Smooth muscle cell of the brain vasculature (primary cell): ENCODE results near the gene IP6K3.

Experiments used
- DNase-seq: peaks from one replicate; pipeline ENCODE4 v3.0.0-alpha.2; 2012; ENCODE audit warnings: low read depth, low spot score

IP6K3 gene

DNA sequence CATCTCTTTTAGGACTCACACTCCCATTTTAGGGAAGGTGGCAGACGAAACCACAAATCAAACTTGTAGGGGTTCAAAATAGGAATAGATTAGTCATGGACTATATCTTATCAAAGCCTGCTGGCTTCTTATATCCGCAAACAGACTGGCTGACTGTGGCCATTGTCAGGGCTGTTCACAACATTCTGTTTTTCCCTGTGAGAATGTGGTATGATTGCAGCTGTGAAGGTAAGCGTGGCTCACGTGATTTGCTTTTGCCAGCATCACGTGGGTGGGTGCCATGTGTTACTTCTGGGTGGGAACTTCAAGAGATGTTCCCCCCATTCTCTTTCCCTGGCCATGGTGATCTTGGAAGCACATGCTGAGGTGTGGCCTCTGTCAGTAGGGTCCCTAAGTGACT, 5.9 kb downstream of the IP6K3 start:
- no peak for DNase-seq

DNA sequence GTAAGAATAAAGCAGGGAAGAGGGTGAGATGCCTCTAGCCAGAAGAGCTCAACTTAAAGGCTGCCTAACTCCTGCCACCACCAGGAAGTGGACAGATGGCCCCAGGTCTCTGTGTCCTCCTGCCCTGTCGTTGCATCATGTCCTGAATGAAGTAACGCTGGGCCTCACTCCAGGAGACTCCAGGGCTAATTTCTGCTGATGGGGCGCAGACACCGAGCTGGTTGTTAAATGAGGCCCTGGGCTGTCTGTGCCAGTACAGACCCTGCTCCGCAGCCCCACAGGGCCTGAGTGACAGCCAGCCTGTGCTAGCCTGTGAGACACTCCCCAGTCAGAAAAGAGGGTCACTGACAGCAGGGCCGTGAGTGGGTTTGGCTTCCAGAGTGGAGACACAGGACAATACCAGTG, 6.5 kb downstream of the IP6K3 start:
- no peak for DNase-seq

DNA sequence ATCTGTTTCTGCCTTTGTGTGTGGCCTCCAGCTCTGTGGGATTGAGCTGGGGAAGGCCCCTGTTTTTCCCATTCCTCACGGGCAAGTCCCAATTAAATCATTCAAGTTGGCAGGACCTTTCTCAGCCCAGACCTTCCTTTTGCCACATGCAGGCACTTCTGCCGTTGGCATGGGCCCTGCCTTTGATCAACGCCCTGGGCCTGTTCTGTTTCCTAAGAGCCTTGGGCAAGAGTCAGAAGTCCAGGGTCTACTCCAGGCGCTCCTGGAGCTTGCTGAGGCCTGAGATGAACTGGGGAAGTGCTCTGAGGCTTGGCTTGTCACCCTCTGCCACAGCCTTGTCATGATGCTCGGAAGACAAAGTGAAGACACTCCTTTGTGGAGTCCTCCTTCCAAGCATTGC, 7.1 kb downstream of the IP6K3 start:
- no peak for DNase-seq

DNA sequence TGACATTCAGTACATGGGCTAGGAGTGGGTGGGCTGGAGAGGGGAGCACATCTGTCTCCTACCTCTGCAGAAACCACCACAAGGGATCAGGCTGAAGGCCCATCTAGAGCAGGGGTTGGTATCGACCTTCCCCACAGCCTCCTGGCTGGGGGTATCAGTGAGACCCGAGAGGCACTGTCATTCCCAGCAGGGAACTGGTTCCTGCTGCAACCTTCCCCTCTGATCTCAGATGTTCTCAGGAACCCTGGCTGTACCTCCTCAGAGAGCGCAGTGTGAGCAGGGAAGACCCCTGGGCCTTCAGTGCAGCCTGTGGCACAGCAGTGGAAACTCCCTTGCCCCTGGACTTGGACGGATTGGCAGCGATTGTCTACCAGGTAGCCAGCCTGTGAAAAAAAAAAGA, 7.8 kb downstream of the IP6K3 start:
- no peak for DNase-seq

DNA sequence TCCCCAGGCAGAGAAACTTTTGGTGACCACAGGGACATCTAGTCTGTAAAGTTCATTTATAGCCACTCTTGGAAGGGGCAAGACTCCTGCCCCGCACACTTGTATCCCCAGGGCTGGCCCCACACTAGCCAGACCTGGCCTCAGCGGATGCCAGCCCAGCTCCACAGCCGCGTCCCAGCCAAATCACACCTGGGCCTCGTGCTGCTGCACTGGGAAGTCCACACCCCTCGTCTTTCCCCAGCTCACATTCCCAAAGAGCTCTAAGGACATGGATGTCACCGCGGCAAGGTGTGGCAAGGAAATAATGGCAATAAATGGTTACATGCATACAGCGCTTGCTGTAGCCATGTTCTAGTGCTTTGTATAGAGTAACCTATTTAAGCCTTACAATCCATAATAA, 8.6 kb downstream of the IP6K3 start:
- DNase-seq, result no peak

DNA sequence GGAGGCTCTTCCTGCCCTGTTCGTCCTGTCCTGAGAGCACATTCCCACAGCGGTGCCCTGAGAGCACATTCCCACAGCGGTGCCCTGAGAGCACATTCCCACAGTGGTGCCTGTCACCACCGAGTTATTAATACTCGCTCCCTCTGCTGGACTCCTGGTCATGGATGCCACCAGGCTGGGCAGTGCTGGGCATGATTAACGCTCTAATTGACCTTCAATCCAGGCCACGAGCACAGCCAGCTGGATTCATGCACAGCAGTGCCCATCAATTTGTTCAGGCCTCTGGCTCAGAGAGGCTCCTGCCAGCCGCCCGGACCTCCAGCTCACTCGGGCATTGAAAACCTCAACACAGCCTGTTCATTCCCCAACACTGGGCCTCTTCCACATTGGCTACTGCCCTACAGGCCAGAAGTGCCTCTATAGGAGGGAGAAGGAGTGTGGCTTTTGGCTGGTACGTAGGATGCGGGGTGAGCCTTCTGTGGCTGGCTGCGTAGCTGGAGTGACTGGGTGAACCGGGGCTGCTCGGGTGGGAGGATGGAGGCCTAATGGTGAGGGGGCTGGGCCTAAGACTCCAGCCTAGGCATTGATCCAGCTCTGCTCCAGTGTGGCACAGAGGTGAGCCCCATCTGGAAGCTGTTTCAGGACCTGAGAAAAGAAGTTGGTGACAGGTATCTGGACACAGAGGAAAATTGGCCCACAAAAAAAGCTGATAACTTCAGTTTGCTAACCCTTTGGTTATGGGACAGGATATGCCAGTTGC, 9.3 kb downstream of the IP6K3 start:
- no peak for DNase-seq

DNA sequence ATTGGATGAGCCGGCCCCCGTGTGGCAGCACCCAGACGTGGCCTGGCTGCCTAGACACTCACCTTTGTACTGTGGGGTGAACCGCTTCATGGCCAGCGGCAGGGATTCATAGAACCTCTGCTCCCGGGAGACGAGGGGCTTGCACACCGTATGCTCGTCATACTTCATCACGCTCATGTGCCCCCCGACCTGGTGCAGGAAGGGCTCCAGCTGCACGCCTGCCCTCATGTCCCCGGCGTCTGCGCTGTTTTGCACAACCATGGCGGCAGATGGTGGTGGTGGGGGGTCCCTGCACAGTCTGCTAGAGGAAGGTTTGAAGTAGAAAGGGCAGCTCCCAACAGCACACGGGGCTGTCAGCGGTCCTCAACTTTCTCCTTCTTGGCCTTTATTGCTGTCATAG, 11.5 kb downstream of the IP6K3 start:
- DNase-seq, result no peak

DNA sequence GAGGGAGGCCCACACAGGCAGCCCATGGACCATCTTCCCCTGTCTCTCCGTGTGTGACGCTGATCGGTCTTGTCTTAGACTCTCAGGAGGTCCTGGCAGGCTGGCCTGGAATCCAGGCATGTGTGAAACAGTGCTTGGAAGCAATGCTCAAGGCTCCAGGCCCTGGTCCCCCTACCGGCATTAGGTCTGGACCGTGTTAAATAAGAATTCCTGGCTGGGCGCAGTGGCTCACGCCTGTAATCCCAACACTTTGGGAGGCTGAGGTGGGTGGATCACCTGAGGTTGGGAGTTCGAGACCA, 13.0 kb downstream of the IP6K3 start:
- no peak for DNase-seq

DNA sequence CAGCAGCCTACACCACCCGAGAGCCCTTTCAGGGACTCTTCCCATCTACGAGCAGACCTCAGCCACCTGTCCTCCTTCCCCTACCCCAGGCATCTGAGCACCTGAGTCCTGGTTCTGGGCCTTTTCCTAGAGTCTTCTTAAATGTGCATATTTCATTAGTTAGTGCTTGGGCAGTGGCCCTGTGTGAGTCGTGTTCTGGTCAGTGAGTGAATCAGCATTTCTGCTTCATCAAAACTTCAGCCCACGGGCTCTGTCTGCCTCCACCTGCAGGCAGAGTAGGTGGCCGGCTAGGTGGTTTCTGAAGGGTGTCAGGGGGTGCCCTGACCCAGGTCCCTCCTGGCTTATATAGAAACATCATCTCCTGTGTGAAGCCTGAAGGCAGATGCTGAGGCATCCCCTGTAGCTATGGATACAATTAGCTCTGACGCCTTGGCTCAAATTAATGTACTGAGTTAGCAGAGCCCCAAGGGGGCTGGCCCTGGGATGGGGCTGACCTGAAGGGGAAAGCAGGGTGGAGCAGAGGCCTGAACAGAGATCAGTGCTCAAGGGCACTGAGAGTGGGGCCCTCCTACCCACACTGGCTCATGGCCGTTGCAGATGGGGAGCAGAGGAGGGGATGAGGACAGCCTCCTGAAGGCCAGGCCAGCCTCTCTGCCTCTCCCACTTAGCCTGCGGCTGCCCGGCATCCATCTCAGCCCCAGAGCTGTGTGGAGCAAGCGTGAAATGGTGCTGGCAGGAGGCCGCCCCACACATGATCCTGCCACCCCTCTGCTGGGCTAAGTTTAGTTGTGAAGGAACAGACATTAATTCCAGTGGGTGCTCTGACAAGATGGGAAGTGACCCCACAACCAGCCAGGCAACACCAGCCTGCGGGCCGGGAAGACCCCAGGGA, 13.6 kb downstream of the IP6K3 start:
- no peak for DNase-seq

DNA sequence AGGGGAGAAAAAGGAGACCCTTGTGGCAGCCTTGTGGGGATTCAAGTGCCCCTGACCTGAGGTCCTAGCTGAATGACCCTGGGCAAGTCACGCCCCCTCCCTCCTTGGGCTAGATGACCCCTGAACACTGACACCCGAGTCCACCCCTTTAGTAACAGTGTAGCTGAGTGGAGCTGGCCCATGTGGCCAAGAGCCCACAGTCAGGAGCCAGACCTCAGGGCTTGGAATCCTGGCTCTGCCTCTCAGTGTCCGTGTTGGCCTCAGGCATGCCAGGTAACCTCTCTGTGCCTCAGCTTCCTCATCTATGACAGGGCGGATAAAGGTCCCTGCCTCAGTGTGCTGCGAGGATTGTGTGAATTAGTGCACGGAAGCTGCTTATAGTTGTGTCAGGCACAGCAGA, 14.3 kb downstream of the IP6K3 start:
- no peak for DNase-seq

DNA sequence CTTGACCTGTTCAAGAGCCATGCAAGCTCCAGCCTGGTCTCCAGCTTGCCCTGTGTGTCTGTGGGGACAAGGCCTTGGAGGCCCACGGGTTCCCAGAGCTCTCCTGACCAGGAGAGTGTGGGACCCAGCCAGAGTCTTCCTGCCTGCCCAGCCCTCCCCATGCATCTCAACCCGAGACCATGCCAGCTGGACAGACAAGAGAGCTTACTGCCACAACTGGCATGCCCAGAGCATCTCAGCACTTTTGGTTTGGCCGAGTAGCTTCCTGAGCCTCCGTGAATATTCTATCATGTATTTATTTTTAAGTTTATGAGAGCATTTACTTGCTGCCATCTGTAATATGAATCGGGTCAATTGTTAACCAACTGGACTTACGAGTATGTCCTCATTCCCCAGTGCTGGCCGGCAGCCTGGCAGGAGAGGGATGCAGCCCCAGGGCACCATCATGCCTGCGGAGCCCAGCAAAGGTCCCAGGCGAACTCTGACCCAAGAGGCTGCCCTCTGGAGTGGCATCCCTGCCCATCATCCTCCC, 14.9 kb downstream of the IP6K3 start:
- no peak for DNase-seq

DNA sequence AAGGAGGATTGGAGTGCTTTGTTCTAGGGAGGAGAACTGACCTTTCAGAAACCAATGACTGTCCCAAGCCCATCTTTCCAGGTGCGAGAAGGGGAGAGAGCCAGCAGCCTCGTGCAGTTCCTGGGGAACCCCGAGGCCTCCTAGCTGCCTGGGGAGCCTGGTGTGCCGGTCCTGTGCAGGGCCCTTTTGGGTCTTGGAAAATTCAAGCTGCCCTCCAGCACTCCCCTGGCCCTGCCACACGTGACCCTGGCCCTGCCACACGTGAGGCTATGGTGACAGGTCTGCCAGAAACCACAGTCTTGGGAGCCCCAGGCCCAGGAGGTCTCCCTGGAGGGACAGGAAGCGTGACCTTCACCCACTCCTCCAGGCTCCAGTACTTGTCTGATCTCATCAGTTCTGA, 15.7 kb downstream of the IP6K3 start:
- no peak for DNase-seq

DNA sequence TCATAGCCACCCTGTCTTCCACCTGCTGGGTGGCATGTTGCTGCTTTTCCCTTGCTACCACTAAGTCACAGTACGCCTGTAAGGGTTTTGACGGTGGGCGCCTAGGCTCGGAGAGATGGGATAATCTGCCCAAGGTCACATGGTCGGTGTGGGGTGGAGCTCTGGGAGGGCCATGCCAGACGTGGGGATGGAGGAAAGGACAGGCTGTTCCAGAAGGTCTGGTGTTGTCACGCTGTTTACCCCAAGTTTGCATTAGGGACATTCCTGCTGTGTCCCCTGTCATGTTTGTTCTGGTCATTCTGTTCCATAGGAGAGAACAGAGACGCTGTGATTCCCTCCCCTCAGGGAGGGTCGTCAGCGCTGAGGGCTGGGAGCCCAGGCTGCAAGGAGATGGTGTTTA, 16.1 kb downstream of the IP6K3 start:
- no peak for DNase-seq

DNA sequence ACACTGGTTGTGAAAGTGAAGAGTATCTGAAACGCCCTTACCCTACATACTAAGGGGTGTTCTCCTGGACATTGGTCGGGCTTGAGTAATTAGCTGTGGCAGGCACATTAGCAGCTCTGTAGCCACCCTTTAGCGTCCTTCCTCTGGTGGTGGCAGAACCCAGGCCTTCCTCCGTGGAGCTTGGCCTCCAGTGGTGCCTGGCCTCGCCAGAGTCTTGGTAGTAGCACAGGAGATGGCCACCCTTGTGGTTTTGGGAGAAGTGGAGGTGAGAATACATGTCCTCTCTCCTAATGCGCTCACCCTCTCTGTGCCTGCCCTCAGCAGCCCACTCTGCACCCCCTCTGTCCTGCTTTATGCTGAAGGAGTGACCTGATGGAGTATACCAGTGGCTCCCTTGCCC, 17.6 kb downstream of the IP6K3 start:
- DNase-seq, result no peak

DNA sequence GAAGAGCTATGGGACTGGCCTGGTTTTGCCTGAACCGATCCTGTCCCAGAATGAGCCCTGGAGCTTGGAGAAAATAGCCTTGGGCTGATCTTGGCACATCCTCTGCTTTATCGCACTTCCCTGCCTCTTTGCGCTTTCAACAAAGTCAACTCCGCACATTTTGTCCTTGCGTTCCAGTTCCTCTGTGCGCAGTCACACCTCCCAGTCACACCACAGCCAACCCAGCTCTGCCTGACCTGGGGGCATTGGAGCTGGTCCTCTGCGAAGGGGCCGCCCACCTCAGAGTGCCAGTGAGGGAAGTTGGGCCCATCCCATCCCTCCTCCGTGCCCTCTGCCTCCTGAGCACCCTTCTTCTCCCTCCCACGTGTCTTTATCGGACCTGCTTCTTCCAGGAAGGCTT, 18.3 kb downstream of the IP6K3 start:
- DNase-seq, result no peak

DNA sequence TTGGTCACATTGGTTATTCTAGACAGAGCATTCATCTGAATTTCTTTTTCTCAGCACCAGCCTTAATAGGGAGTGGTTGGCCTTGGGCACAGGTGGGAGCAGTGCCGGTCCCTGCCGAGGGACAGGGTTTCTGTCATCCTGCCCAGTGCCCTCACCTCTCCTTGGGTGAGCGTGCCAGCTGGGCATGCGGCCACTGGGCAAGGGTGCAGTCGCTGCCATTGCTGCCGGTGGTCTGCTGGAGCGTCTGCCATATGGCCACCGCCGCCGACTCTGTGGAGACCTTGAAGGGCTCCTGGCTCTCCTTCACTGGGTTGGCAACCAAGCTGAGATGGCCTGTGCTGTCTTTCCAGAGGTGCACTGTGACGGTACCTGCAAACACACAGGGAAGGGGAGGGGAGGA, 18.8 kb downstream of the IP6K3 start:
- no peak for DNase-seq

DNA sequence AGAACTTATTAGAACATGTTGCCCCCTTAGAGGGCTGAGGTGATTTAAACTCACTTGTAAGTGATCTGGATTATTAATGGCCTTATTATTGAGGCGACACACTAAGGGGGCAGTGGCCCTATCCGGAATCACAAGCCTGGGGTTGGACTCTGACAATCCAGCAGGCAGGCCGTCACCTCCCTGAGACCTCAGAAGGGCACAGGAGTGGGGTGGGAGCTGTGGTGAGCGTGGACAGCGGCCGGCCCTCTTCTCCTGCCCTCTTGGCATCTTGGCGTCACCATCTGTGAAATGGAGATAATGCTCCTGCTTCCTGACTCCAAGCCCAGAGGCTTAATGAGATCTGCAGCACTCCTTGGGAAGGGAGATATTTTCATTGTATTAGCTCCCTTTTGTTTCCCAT, 19.6 kb downstream of the IP6K3 start:
- no peak for DNase-seq

DNA sequence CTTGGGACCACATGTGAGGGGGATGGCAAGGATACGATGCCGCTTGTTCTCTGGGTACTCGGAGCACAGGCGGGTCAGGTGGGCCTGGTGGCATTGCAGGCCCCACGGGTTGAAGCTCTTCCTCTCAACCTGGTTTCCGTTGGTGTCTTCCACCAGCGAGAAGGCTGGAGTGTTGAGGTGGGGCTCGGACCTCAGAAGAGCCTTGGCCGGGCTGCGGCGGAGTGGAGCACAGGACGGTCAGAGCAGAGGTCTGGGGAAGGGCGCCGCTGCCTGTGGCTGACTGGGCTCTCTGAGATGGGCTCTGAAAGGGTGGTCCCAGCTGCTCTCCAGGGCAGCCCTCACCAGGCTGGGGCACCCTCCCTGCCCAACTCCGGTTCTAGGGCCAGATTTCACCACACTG, 20.0 kb downstream of the IP6K3 start:
- no peak for DNase-seq

DNA sequence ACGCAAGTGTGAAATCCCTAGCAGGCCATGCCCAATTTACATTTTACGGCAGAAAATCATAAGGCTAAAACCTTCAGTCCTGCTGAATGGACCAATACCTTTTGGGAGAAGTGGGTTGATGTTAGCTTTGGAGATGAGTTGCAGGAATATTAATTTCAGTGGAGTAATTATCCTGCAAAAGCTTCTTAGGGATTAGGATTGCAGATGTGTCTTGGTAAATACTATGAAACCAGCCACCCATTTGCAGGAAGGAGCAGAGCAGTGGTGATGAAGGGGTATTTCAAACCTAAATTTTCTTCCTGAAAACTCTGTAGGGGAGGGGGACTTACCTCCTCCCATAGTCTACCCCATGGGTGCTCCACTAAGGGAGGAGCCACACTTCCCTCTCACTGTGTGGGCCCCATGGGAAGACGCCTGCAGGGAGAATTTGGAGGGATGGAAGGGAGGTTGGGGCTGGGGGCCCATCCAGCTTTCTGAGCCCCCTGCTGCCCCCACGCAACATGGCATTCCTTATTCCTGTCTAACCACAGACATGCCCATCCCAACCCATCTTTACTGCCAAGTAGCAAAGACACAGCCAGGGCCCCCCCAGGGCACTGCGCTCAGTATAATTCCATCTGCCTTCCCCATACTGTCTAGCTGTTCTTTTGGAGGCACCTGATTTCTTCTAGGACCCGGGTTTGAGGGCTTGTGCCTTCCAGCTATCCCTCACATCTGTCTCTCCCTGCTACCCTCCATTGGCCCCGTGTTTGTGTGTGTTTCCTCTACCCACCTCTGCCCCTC, 20.6 kb downstream of the IP6K3 start:
- no peak for DNase-seq

DNA sequence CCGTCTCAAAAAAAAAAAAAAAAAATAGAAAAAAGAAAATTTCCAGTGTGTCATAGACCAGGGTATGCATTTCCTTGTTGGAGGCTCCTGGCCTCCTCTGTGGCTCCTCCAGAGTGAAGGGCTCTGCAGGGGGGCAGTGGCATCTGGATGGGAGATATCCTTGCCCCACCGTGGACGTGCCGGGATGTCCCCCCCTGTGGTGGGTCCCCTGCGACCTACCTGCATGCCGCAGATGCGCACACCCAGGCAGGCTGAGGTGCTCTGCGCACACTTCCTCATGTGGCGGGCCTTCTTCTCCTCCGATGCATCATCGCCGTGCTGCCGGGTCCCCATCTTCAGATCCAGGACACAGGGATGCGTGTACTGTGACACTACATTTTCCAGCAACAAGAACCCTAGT, 21.5 kb downstream of the IP6K3 start:
- no peak for DNase-seq

DNA sequence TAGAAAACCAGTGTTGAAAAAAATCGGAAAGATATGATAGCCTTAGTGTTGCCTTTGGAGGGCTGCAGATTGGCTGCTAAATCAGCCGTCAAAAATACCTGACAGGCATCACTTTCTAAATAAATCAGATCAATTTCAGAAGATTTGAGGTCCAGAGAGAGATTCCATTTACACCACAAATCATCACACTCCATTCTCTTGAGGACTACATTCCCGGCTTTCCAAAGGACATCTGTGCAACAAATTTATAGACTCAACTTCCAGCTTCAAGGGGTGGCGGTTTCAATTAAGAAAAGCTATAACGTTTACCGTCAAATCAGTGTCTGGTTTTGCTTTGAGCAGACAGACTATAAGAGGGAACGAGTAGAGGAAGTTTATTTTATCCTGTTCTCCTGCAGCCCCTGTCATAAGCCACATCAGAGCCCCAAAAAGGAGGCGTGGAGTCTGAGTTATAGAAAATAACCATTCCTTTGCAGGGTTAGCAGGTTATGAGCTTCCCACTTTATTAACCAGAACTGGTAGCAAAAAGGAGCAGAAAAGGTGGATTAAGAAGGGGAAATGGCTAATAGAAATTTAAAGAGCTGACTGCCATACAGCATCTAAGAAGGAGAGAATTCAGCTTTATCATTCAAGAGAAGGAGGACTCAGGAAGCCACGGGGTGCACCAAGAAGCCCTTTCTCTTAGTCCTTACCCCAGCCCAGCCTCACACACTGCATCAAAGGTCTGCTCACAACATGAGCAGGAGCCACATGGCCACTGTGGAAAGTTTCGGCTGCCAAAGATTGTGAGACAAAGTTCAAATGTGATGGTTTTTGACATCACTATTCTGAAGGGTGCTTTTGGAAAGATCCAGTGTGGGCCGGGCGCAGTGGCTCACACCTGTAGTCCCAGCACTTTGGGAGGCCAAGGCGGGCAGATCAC, 22.3 kb downstream of the IP6K3 start:
- DNase-seq, result no peak
